Natural killer cell treated with Interleukin-12 subunit alpha and Interleukin-12 subunit beta and Interleukin-15 and Interleukin-18, amount 100 ng/mL, for 72 hours (primary cell): ENCODE data around the gene TMEM212. TPM values are rescaled to one million over a fixed set of nuclear protein-coding genes. Genes with fewer than 3 reads are reported as not detected.
"Not testable (repeated sequence)": the region's sequence is repeated elsewhere in the genome, so short reads cannot be mapped to it uniquely, and the experiment has no call there.

Experiments
- ATAC-seq, 2 donors: fragments of 150-1000 bp; cut with Tn5 transposase in 1 of 2; sonication (Bioruptor Pico), chemical (Tn5 transposase) in 1 of 2; 2 replicates each; pipeline ENCODE4 v1.10.0; 2021
- DNase-seq: peaks from one replicate; pipeline ENCODE4 v3.0.0; 2022; ENCODE audit warnings: low spot score
- H3K27ac Mint-ChIP-seq, 2 donors: 1 replicate in 1 of 2; 2 replicates in 1 of 2; pipeline ENCODE4 v1.8.0; 2022; ENCODE audit warnings: mixed read lengths in 2 of 2, mild to moderate bottlenecking in 1 of 2, moderate library complexity in 1 of 2
- H3K27me3 Mint-ChIP-seq, 2 donors: 1 replicate in 1 of 2; 2 replicates in 1 of 2; pipeline ENCODE4 v1.8.0; 2022; ENCODE audit warnings: mixed read lengths in 2 of 2
- H3K36me3 Mint-ChIP-seq: one replicate; pipeline ENCODE4 v1.8.0; 2022; ENCODE audit warnings: mixed read lengths
- H3K4me1 Mint-ChIP-seq, 2 donors: 1 replicate in 1 of 2; 2 replicates in 1 of 2; pipeline ENCODE4 v1.8.0; 2022; ENCODE audit warnings: low read depth in 2 of 2, mixed read lengths in 2 of 2, mild to moderate bottlenecking in 1 of 2
- H3K4me3 Mint-ChIP-seq: one replicate; pipeline ENCODE4 v1.8.0; 2022; ENCODE audit warnings: mixed read lengths
- H3K9me3 Mint-ChIP-seq: 2 replicates; pipeline ENCODE4 v1.8.0; 2022; ENCODE audit warnings: mixed read lengths
- total RNA-seq, 2 donors: library from RNA; stranded (reverse); gene quantifications; one replicate each; pipeline ENCODE4 v1.2.3, GENCODE V29; 2022

Gene TMEM212
- total RNA-seq, 2 donors from 2014 or later, result not detected

DNA sequence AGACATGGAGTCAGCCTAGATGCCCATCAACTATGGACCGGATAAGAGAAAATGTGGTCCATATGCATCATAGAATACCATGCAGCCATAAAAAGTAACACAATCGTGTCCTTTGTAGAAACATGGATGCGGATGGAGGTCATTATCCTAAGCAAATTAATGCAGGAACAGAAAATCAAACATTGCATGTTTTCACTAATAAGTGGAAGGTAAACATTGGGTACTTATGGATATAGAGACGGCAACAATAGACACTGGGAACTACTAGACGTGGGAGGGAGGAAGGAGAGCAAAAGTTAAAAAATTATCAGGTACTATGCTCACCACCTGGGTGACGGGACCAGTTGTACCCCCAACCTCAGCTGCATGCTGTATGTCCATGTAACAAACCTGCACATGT, 35.3 kb upstream of the TMEM212 start:
- peaks cover 31 to 33% of the 10 kb centered on the region in 2 donors for H3K4me1 Mint-ChIP-seq
- H3K27me3 Mint-ChIP-seq, result peaks cover 0 to 2% of the 10 kb centered on the region in 2 donors
- H3K27ac Mint-ChIP-seq, result no peak overlapping the region
- H3K36me3 Mint-ChIP-seq, result no peaks in the 10 kb centered on the region
- DNase-seq, result no peak
- H3K4me3 Mint-ChIP-seq, result peak overlapping the region; percentile 36
- H3K9me3 Mint-ChIP-seq, result no peaks in the 10 kb centered on the region
- no peak for ATAC-seq

DNA sequence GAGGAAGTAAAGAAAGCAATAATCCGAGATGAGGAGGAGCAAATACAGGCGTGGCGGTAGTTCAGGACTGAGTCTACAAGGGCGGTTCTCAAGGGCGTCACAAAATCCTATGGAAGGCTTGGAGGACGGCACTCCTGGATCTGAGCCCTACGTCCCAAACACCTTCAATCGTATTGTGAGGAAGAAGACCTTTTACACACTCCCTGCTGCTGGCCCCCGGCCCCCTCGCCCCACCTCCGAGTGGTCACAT, 33.6 kb upstream of the TMEM212 start:
- Mint-ChIP-seq H3K36me3 (no peaks in the 10 kb centered on the region), H3K27me3 (peaks cover 0 to 2% of the 10 kb centered on the region in 2 donors), H3K9me3 (no peaks in the 10 kb centered on the region), H3K4me3 (peak overlapping the region; percentile 93), H3K4me1 (peaks cover 41 to 45% of the 10 kb centered on the region in 2 donors), H3K27ac (peak overlapping the region; percentile 60 to 67)
- ATAC-seq (peak in 1 of 2 donors; percentile 34), DNase-seq (no peak)

DNA sequence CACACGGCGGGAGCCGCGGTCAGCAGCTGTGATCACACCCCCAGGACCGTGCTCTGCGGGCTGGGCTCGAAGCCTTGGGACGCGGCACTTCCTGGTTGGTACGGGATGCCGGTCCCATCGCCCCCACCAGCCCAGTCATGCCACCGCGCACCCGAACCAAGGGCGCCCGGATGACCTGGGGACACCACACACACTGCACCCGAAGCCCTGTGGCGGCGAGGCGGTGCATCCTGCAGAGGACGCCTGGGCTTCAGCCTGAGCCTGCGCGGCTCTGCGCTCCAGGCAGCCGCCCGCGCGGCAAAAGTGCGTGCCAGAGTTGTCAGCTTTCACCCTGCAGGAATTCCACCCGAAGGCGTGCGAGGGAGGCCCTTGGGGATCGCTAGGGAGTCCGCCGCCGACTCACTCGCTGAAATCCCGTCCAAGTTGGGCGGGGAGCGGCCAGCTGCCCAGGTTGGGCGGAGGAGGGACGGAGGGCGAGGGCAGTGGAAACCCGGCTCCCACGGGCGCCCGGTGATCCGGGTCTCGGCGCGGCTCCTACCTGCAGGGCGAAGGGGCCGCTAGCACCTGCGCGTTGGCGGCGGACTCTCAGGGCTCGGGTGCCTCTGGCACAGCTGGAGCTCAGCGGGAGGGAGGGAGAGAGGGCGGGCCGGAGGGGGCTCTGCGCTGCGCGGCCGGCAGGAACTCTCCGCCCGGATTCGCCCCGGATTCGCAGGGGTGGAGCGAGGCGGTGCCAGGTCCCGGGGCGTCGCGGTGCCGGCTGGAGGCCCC, 33.1 kb upstream of the TMEM212 start, which contains the start of gene PLD1:
Gene PLD1 (minus strand): TSS at position 623 of the 768 bp plus-strand sequence. CDS start 72,432 bp downstream, outside the sequence.
- Mint-ChIP-seq H3K36me3 (no peaks in the 10 kb centered on the region), H3K27me3 (peaks cover 0 to 2% of the 10 kb centered on the region in 2 donors), H3K27ac (peak within 1 kb of the TSS; percentile 60 to 67), H3K4me3 (peak within 1 kb of the TSS; percentile 93), H3K9me3 (no peaks in the 10 kb centered on the region), H3K4me1 (peaks cover 43 to 47% of the 10 kb centered on the region in 2 donors)
- peak; percentile 76 for DNase-seq
- ATAC-seq, result peak; percentile 89 to 91

DNA sequence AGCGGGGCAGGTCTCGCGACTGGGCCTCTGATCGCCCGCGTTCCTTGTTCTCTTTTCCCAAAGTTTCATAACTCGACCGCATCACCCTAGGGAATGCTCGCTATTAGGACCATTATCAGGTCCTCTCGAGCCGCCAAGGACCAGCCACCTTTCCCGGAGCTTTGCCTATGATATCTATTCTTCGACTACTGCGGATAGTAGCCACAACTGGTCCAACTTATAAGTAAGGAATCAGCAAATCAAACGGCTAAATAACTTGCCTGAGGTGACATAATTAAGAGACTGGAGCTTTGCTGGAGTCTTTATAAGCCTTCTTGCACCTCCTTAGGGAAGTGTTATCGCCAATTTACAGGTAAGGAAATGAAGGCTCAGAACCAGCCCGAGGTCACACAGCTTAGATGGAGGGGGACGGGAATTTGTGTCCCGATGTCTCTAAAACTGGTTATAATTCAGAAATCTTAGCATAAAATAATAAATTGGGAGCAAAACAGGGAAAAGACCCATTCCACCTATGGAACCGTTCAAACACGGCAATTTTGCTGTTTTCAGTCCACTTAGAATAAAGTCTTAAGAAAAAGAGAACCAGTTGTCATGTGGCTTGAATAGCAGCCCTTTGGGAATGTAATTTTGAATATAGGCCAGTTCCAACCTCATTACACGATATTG, 32.4 kb upstream of the TMEM212 start:
- no peak overlapping the region for H3K27ac Mint-ChIP-seq

DNA sequence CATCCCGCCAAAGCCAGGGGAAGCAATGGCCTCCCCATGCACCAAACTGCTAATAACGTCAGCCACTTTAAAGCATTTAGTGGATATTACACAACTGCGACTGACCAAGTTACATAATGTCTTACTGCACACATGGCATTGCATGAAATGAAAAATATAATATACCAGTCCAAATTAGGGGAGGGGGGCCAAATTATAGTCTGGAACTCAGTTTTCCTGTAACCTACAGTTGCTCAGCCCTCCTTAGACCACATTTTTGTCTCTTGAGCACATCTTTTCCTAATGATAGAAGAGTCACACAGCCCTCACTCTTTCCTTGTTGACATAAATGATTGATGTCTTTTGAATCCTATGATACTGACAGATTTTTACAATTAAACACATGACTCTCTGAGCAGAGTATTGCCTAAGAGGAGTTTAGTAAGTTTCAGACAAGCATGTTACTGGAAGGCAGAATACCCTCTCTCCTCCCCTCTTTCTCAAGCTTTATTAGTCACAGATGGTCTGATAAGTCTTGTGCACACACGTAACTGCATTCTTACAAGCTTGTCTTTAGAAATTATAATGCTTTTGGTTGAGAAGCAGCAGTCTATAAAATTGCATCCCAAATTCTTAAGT, 31.7 kb upstream of the TMEM212 start:
- DNase-seq (no peak), ATAC-seq (no peak)
- Mint-ChIP-seq H3K9me3 (no peaks in the 10 kb centered on the region), H3K4me1 (peaks cover 41 to 45% of the 10 kb centered on the region in 2 donors), H3K27me3 (peaks cover 0 to 2% of the 10 kb centered on the region in 2 donors), H3K27ac (peak overlapping the region in 1 of 2 donors; percentile 11), H3K36me3 (no peaks in the 10 kb centered on the region), H3K4me3 (peak overlapping the region; percentile 68)

More for the DNA sequence above, 32.4 kb upstream of the TMEM212 start:
- ATAC-seq (no peak), DNase-seq (no peak)
- H3K4me1 Mint-ChIP-seq, result peaks cover 43 to 47% of the 10 kb centered on the region in 2 donors
- H3K36me3 Mint-ChIP-seq, result no peaks in the 10 kb centered on the region
- no peaks in the 10 kb centered on the region for H3K9me3 Mint-ChIP-seq
- H3K4me3 Mint-ChIP-seq, result peak overlapping the region; percentile 68
- peaks cover 0 to 2% of the 10 kb centered on the region in 2 donors for H3K27me3 Mint-ChIP-seq

DNA sequence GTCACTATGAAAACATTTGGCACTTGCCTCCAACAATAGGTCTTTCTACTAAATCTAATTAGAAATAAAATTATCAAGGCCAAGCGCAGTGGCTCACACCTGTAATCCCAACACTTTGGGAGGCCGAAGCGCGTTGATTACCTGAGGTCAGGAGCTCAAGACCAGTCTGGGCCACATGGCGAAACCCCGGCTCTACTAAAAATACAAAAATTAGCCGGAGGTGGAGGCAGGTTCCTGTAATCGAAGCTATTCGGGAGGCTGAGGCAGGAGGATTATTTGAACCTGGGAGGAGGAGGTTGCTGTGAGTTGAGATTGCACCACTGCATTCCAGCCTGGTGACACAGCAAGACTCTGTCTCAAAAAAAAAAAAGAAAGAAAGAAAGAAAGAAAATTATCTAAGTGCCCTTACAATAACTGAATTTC, 31.2 kb upstream of the TMEM212 start:
- H3K4me3 Mint-ChIP-seq, result no peak overlapping the region
- H3K27me3 Mint-ChIP-seq, result peaks cover 0 to 2% of the 10 kb centered on the region in 2 donors
- no peaks in the 10 kb centered on the region for H3K36me3 Mint-ChIP-seq
- peak overlapping the region in 1 of 2 donors; percentile 11 for H3K27ac Mint-ChIP-seq
- peaks cover 36 to 39% of the 10 kb centered on the region in 2 donors for H3K4me1 Mint-ChIP-seq
- ATAC-seq (no peak), DNase-seq (no peak)
- H3K9me3 Mint-ChIP-seq, result no peaks in the 10 kb centered on the region

DNA sequence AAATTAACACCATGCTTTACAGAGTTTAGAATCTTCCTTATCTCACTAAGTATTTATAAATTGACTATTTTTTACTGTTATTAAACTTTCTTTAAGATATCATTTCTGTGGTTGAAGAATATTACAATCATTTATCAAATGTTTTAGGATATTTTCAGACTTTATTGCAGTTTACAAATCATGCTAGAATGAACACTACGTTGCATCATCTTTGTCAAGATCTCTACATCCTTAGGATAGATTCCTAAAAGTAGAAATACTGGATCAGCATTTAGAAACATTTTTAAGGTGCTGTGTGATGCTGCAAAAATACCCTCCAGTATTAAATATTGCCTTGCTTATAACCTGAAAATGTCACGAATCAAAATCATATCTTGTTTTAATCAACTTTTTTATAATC, 30.3 kb upstream of the TMEM212 start:
- Mint-ChIP-seq H3K4me3 (no peak overlapping the region), H3K9me3 (no peaks in the 10 kb centered on the region), H3K4me1 (peaks cover 30 to 33% of the 10 kb centered on the region in 2 donors), H3K27ac (peak overlapping the region in 1 of 2 donors; percentile 21), H3K27me3 (peaks cover 0 to 2% of the 10 kb centered on the region in 2 donors), H3K36me3 (no peaks in the 10 kb centered on the region)
- ATAC-seq (no peak), DNase-seq (no peak)

DNA sequence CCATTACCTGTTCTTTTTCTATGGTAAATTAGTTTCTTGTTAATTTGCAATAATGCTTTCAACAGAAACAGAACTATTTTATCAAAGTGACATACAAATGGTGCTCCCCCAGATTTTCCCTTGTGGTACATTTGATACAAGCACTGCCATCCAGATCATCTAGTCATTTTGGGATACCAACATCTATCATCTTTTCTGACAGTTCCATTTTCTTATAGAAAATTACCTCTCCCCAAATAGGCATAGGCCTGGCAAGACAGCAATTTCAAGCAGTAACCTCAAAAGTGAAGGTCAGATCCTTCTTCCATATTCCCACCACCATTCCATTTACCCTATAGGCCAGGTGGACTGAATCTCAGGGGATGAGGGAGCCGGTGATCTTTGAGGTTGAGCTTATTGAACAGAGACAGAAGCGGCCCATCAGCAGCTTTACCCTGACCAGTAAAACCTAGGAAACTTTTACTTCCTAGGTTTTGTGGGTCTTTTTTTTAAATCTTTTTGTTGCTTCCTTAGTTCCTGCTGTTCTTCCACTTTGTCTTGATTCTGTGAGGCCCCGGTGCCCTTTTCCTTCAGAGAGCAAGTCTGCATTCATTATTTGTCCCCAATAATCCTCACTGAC, 29.8 kb upstream of the TMEM212 start:
- peaks cover 29 to 32% of the 10 kb centered on the region in 2 donors for H3K4me1 Mint-ChIP-seq
- H3K27me3 Mint-ChIP-seq, result peaks cover 0 to 2% of the 10 kb centered on the region in 2 donors
- no peaks in the 10 kb centered on the region for H3K36me3 Mint-ChIP-seq
- H3K9me3 Mint-ChIP-seq, result no peaks in the 10 kb centered on the region
- H3K4me3 Mint-ChIP-seq, result peak overlapping the region; percentile 7
- H3K27ac Mint-ChIP-seq, result peak overlapping the region; percentile 21 to 47
- ATAC-seq (no peak), DNase-seq (no peak)

DNA sequence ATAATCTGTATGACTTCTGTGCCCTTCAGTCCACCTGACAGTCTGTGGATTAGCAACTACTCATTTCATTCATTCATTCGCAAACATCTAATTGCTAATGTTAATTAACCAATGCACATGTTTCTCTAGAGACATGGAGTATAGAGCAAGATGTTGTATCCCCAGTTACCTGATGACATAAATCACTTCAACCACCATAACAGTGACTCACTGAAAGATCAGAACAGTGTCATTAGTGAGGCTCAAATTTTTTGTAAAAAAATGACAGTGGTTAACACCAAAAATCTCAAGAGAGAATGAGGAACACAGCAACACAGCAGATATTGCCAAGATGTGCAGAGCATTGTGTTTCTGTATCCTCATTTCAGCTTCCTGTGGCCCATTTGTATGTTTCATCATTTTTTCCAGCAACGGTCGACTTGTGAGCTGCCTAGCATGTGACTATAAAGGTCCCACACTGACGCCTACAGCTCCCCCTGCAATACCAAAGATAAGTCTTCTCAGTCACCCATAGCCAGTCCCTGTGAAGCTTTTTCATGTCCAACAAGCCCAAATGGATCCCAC, 29.2 kb upstream of the TMEM212 start:
- Mint-ChIP-seq H3K9me3 (no peaks in the 10 kb centered on the region), H3K4me1 (peaks cover 29 to 32% of the 10 kb centered on the region in 2 donors)

DNA sequence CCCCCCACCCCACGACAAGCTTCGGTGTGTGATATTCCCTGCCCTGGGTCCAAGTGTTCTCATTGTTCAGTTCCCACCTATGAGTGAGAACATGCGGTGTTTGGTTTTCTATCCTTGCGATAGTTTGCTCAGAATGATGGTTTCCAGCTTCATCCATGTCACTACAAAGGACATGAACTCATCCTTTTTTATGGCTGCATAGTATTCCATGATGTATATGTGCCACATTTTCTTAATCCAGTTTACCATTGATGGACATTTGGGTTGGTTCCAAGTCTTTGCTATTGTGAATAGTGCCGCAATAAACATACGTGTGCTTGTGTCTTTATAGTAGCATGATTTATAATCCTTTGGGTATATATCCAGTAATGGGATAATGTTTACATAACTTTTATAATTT, 28.5 kb upstream of the TMEM212 start:
- H3K4me1 Mint-ChIP-seq, result peaks cover 22 to 25% of the 10 kb centered on the region in 2 donors
- not testable (repeated sequence) for H3K9me3 Mint-ChIP-seq, DNase-seq, H3K36me3 Mint-ChIP-seq, ATAC-seq, H3K27me3 Mint-ChIP-seq, H3K4me3 Mint-ChIP-seq
- H3K27ac Mint-ChIP-seq, result peak overlapping the region in 1 of 2 donors; percentile 21

More for the DNA sequence above, 29.2 kb upstream of the TMEM212 start:
- Mint-ChIP-seq H3K36me3 (no peaks in the 10 kb centered on the region), H3K27me3 (peaks cover 0 to 2% of the 10 kb centered on the region in 2 donors), H3K27ac (peak overlapping the region; percentile 21 to 47), H3K4me3 (peak overlapping the region; percentile 7)
- DNase-seq, result peak; percentile 67
- peak; percentile 70 to 72 for ATAC-seq

DNA sequence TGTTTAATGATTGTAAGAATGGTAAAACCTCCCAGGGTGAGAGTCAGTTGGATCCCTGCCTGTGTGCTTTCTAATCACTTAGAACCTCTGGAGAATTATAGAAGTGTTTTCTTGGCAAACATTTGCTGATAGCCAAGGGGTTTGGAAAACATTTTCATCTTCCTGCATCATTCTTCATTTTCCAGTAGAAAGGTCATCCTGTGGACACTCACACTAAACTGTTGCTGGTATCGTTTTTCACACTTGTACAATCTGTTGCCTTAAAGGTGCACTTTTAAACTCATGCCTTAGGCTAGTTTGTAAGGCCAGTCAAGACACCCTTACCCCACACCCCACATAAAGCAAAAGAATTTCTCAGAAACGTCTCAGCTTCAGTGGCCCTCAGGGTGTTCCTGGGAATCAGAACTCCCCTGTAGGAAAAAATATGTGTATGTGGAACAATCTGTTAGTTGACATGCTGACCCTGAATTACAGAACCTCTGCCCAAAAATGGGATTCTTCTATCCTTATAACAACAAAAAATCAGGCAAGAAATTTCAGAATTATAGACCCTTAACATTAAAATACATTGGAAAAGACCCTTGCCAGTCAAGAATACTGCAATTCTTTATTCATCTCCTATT, 27.1 kb upstream of the TMEM212 start:
- no peak overlapping the region for H3K4me3 Mint-ChIP-seq
- ATAC-seq (no peak), DNase-seq (no peak)
- H3K9me3 Mint-ChIP-seq, result no peaks in the 10 kb centered on the region
- H3K27ac Mint-ChIP-seq, result no peak overlapping the region
- H3K36me3 Mint-ChIP-seq, result no peaks in the 10 kb centered on the region
- peaks cover under 1 to 2% of the 10 kb centered on the region in 2 donors for H3K27me3 Mint-ChIP-seq
- H3K4me1 Mint-ChIP-seq, result peaks cover 13 to 22% of the 10 kb centered on the region in 2 donors

DNA sequence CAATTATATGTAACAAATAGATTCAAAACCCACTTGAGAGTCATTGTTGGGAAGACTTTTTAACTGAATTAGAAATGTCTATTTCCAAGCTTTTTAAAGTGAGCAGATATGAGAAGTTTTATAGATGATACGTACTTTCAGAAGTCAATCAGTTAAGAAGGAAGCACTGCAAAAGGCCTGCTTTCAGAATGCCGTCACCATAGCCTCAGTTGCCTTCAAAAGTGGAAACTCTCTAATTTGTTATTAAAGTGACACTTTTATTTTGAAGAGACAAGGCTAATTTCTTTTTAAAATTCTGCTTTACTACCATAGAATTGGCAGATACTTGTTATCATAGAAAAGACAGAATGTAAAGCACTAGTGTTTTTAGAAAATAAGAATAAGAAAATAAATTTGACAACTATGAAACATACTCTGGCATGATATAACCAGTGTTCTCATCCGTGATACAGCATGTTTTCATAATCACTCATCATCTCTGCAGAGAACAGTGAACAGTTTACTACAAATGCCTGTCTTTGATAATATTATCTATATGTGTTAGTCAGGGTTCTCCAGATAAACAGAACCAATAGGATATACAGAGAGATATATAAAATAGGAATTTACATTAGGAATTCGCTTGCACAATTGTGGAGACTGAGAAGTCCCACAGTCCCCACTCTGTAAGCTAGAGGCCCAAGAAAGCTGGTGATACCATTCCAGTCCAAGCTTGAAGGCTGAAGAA, 25.9 kb upstream of the TMEM212 start:
- Mint-ChIP-seq H3K36me3 (no peaks in the 10 kb centered on the region), H3K27ac (no peak overlapping the region), H3K4me1 (peaks cover 10 to 17% of the 10 kb centered on the region in 2 donors), H3K9me3 (no peaks in the 10 kb centered on the region), H3K4me3 (no peak overlapping the region), H3K27me3 (peaks cover 3 to 7% of the 10 kb centered on the region in 2 donors)
- ATAC-seq (no peak), DNase-seq (no peak)
